Lower leg skin (tissue), 4 donors: ENCODE measurements around the gene MTHFD1L. TPM values are rescaled to one million over a fixed set of nuclear protein-coding genes. Genes with fewer than 3 reads are reported as not detected.

Experiments
- DNase-seq, 2 donors: peaks; one replicate each; pipeline ENCODE4 v3.0.0-alpha.2; 2019; ENCODE audit warnings: low spot score in 2 of 2
- H3K4me3 ChIP-seq: fragments of 200-600 bp; sonication (generic); 2 replicates; pipeline ENCODE4 v1.5.1; 2017; ENCODE audit warnings: mild to moderate bottlenecking, low read depth; ENCODE audit not compliant: poor library complexity, severe bottlenecking
- CTCF ChIP-seq, 3 donors: fragments of 450-650 bp; IDR thresholded peaks; one replicate each; pipeline ENCODE4 v1.5.1; 2016; ENCODE audit warnings: antibody characterized with exemption in 3 of 3, mild to moderate bottlenecking in 3 of 3, moderate library complexity in 2 of 3
- POLR2A ChIP-seq, 2 donors: fragments of 450-650 bp; IDR thresholded peaks; one replicate each; pipeline ENCODE4 v1.6.1; 2016 to 2017; ENCODE audit warnings: antibody characterized with exemption in 2 of 2, mild to moderate bottlenecking in 1 of 2, moderate library complexity in 1 of 2
- WGBS, 2 donors: methylation state at CpG; one replicate each; pipeline ENCODE4 v1.1.5; 2018; 5-methylcytosine and 5-hydroxymethylcytosine counted together
- intact Hi-C: fragments of 100-400 bp; cut with DNase I; formaldehyde crosslinking; loops from one replicate; pipeline ENCODE4 v1.15.0; 2023; ENCODE audit warnings: low total_unique reads
- total RNA-seq, 4 donors: library from RNA; depleted of rRNA; stranded (reverse); fragments of >200 nt; gene quantifications; one replicate each; pipeline ENCODE4 v1.1.0, GENCODE V29; 2016

MTHFD1L gene
- total RNA-seq, 4 donors from 2014 or later: 2.1 to 7.1 (median 4.4) TPM

DNA sequence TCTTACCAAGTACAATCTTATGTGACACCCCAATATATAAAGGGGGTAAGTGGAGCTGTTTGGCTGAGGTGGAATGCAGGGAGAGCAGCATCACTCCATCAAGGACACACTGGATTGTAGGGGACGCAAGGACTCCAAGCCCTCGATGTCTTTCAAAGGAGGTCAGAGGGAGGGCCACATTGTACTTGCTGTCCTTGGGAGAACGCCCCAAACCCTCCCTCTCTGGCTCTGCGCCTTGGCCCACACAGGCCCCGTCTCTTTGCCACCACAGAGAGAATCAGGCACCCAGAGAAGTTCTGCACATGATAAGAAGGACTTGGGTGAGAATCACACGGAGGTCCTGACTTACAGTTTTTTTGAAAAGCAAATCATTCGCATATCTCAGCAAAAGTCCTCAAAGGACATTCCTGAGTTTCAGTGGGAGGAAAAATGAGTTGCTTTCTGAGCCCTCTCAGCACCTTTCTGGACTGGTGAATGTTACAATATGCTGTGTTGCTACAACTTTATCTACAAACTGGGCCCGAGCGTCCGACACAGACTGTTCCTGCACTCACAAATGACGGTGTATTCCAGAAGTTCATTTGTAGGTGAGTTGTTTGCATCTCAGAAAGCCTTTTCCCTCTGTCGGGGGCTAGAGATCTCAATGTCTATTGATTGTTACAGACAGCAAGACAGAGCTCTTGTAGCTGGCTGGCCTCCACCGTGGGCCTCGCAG, 281.8 kb downstream of the MTHFD1L start:
- 84 to 95% methylated on average over 14 of the region's 14 CpGs for WGBS, 2 donors
- intact Hi-C loops: no loop called here
- H3K4me3 ChIP-seq: no peak overlapping the region
- TF ChIP-seq POLR2A (IDR thresholded peaks at IDR 0.05) (no peak), CTCF (IDR thresholded peaks at IDR 0.05) (no peak)
- DNase-seq: no peak

GRCh38 chr6:151148111-151148510, 282.6 kb downstream of the MTHFD1L start:
- no peak overlapping the region for H3K4me3 ChIP-seq
- TF ChIP-seq POLR2A (IDR thresholded peaks at IDR 0.05) (no peak), CTCF (IDR thresholded peaks at IDR 0.05) (no peak)
- 42 to 48% methylated on average over 8 of the region's 8 CpGs for WGBS, 2 donors
- no peak for DNase-seq
- intact Hi-C loops: no loop called here

DNA sequence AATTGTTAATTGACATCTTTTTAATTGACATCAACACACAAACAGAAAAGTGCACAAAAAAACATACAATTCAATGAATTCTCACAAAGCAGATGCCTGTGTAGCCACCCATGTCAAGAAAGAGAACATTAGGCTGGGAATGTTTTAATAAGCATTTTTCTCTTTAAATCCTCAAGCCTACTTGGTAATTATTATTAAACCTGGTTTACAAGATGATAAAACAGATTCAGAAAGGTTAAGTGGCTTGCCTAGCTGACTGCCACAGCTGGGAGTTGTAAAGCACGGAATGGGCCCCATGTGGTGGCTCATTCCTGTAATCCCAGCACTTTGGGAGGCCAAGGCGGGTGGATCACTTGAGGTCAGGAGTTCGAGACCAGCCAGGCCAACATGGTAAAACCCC, 284.3 kb downstream of the MTHFD1L start:
- H3K4me3 ChIP-seq: no peak overlapping the region
- WGBS, 2 donors: 97% methylated on average over 3 of the region's 3 CpGs
- TF ChIP-seq POLR2A (IDR thresholded peaks at IDR 0.05) (no peak), CTCF (IDR thresholded peaks at IDR 0.05) (no peak)
- intact Hi-C loops: no loop called here
- DNase-seq: no peak
